ENCODE measurements around the gene ATP1A4. TPM values are rescaled to one million over a fixed set of nuclear protein-coding genes. Genes with fewer than 3 reads are reported as not detected.

ATP1A4 gene
- total RNA-seq, 2 donors from 2014 or later, result 0.68 to 1.1 TPM

DNA sequence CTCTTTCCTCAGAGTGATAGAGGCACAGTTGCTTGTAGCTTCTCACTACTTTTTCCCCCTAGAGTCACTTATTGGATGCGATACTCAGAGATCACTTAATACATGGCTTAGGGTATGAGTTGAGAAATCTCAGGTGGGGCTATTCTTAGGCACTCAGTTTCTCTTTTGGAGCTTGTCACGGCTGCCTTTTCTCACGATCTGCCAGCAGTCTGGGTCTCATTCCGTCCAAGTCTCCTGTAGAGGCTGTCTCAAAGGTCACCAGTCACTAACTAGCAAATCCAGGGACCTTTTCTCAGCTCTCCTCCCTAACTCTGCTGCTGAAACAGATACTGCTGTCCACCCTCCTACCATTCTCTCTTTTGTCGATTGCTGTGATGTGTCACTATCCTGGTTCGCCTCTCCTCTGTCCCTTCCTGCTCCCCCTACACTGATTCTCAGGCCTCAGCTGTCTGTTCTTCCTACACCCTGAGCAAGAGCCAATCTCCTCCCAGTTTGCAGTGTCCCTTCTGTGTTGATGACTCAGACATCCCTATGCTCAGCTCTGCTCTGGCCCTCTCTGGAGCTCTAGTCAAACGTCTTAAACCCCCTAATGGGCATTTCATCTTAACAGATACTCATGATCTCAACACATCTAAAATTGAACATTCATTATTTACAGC, 23.4 kb upstream of the ATP1A4 start:
- H3K4me1 ChIP-seq (ENCODE audit: control insufficient read depth in 1 of 2, low read depth in 2 of 2), result peaks cover 43 to 89% of the 10 kb centered on the region in 2 donors
- H3K27me3 ChIP-seq (replicated peaks; ENCODE audit: insufficient read depth), result no peaks in the 10 kb centered on the region
- no peak overlapping the region for H3K4me3 ChIP-seq
- TF ChIP-seq, protein P1, sequence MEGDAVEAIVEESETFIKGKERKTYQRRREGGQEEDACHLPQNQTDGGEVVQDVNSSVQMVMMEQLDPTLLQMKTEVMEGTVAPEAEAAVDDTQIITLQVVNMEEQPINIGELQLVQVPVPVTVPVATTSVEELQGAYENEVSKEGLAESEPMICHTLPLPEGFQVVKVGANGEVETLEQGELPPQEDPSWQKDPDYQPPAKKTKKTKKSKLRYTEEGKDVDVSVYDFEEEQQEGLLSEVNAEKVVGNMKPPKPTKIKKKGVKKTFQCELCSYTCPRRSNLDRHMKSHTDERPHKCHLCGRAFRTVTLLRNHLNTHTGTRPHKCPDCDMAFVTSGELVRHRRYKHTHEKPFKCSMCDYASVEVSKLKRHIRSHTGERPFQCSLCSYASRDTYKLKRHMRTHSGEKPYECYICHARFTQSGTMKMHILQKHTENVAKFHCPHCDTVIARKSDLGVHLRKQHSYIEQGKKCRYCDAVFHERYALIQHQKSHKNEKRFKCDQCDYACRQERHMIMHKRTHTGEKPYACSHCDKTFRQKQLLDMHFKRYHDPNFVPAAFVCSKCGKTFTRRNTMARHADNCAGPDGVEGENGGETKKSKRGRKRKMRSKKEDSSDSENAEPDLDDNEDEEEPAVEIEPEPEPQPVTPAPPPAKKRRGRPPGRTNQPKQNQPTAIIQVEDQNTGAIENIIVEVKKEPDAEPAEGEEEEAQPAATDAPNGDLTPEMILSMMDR (IDR thresholded peaks at IDR 0.05), result no peak
- H3K9me3 ChIP-seq, result no peaks in the 10 kb centered on the region
- ATAC-seq (ENCODE audit: insufficient number of reproducible peaks, low FRiP score, low read depth), result no peak
- peak overlapping the region; percentile 81 to 97 for H3K27ac ChIP-seq
- no peak for DNase-seq (ENCODE audit: low spot score)
- H3K36me3 ChIP-seq, result peaks cover 77% of the 10 kb centered on the region

DNA sequence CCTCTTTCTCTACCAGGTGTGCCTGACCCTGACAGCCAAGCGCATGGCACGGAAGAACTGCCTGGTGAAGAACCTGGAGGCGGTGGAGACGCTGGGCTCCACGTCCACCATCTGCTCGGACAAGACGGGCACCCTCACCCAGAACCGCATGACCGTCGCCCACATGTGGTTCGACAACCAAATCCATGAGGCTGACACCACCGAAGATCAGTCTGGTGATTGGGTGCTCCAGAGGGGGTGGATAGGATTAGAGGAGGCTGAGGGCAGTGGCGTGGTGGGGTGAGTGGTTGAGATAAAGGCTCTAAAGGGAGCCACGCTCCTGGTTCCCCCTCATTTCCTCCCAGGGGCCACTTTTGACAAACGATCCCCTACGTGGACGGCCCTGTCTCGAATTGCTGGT, 22.8 kb upstream of the ATP1A4 start:
- peaks cover 42 to 83% of the 10 kb centered on the region in 2 donors for H3K4me1 ChIP-seq (ENCODE audit: control insufficient read depth in 1 of 2, low read depth in 2 of 2)
- no peaks in the 10 kb centered on the region for H3K27me3 ChIP-seq (replicated peaks; ENCODE audit: insufficient read depth)
- ATAC-seq (ENCODE audit: insufficient number of reproducible peaks, low FRiP score, low read depth) (no peak), DNase-seq (ENCODE audit: low spot score) (no peak)
- TF ChIP-seq, protein P1 (IDR thresholded peaks at IDR 0.05), result no peak
- H3K9me3 ChIP-seq, result no peaks in the 10 kb centered on the region
- H3K27ac ChIP-seq, result peak overlapping the region; percentile 81 to 97
- H3K36me3 ChIP-seq, result peaks cover 77% of the 10 kb centered on the region
- H3K4me3 ChIP-seq, result no peak overlapping the region

DNA sequence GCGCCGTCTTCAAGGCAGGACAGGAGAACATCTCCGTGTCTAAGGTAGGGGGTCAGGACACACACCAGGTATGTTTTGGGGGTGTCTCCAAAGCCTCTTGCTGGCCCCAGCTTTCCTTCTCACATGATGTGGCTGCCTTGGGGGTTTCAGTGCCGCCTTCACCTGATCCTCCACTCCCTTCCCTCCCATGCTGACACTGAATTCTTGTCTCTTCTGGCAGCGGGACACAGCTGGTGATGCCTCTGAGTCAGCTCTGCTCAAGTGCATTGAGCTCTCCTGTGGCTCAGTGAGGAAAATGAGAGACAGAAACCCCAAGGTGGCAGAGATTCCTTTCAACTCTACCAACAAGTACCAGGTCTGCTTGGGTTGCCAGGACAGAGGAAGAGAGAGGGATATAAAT, 22.4 kb upstream of the ATP1A4 start:
- TF ChIP-seq, protein P1 (IDR thresholded peaks at IDR 0.05), result no peak
- ATAC-seq (ENCODE audit: insufficient number of reproducible peaks, low FRiP score, low read depth), result no peak
- Histone ChIP-seq H3K9me3 (no peaks in the 10 kb centered on the region), H3K36me3 (peaks cover 73% of the 10 kb centered on the region), H3K4me3 (no peak overlapping the region), H3K27ac (peak overlapping the region; percentile 81 to 97), H3K4me1 (ENCODE audit: control insufficient read depth in 1 of 2, low read depth in 2 of 2) (peaks cover 37 to 79% of the 10 kb centered on the region in 2 donors), H3K27me3 (replicated peaks; ENCODE audit: insufficient read depth) (no peaks in the 10 kb centered on the region)
- no peak for DNase-seq (ENCODE audit: low spot score)

DNA sequence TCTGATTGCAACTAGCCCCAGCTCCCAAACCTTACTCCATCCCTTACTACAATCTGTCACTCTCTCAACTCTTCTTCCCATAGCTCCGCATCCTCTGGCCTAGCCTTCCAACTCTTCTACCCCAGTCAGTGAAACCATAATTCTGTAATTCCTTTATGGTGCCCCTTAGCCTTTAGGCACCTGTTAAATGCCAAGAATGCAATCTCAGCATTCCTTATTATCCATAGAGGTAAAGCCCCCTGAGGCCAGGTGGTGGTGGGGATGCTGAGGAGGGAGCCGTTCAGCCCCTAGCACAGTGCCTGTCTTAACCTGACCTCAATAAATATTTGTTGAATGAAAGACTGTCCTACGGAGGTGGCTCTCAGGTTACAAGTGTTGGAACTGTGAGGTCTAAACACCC, 21.8 kb upstream of the ATP1A4 start:
- Histone ChIP-seq H3K9me3 (no peaks in the 10 kb centered on the region), H3K27ac (peak overlapping the region; percentile 81 to 97), H3K4me3 (no peak overlapping the region), H3K4me1 (ENCODE audit: control insufficient read depth in 1 of 2, low read depth in 2 of 2) (peaks cover 34 to 74% of the 10 kb centered on the region in 2 donors), H3K27me3 (replicated peaks; ENCODE audit: insufficient read depth) (no peaks in the 10 kb centered on the region), H3K36me3 (peaks cover 75% of the 10 kb centered on the region)
- TF ChIP-seq, protein P1 (IDR thresholded peaks at IDR 0.05), result no peak
- DNase-seq (ENCODE audit: low spot score) (no peak), ATAC-seq (ENCODE audit: insufficient number of reproducible peaks, low FRiP score, low read depth) (no peak)

DNA sequence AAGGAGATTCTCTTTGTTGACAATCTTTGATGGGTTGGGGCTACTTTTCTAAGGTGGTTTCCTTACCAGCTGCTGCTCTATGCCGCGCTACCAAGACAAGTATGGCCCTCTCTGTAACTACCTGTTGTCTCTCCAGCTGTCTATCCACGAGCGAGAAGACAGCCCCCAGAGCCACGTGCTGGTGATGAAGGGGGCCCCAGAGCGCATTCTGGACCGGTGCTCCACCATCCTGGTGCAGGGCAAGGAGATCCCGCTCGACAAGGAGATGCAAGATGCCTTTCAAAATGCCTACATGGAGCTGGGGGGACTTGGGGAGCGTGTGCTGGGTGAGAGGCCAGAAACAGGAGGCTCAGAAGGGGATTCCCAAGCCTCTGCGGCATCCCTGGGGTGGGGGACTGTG, 21.4 kb upstream of the ATP1A4 start:
- H3K27ac ChIP-seq, result peak overlapping the region; percentile 81 to 97
- H3K27me3 ChIP-seq (replicated peaks; ENCODE audit: insufficient read depth), result no peaks in the 10 kb centered on the region
- H3K4me3 ChIP-seq, result no peak overlapping the region
- peaks cover 75% of the 10 kb centered on the region for H3K36me3 ChIP-seq
- DNase-seq (ENCODE audit: low spot score) (no peak), ATAC-seq (ENCODE audit: insufficient number of reproducible peaks, low FRiP score, low read depth) (no peak)
- TF ChIP-seq, protein P1 (IDR thresholded peaks at IDR 0.05), result no peak
- H3K4me1 ChIP-seq (ENCODE audit: control insufficient read depth in 1 of 2, low read depth in 2 of 2), result peaks cover 31 to 69% of the 10 kb centered on the region in 2 donors
- H3K9me3 ChIP-seq, result no peaks in the 10 kb centered on the region
